Fibroblast of skin of left quadriceps (primary cell): ENCODE measurements around the gene SRRM4.
"Not testable (repeated sequence)": the region's sequence is repeated elsewhere in the genome, so short reads cannot be mapped to it uniquely, and the experiment has no call there.

ENCODE experiments used
- DNase-seq, 2 experiments: peaks; one replicate each; pipeline ENCODE4 v3.0.0-alpha.2; 2013; ENCODE audit warnings: low read depth in 2 of 2

The SRRM4 gene

GRCh38 chr12:118981285-118982211, at the start of gene SRRM4:
TSS of gene SRRM4 (plus strand) at chr12:118981541. CDS start at chr12:118981883, 342 bp downstream.
- DNase-seq = no peak

- no peak for DNase-seq
These were observed 35.1 kb upstream of the SRRM4 start for GRCh38 chr12:118946256-118946655.

GRCh38 chr12:118958520-118958919, 22.8 kb upstream of the SRRM4 start:
- DNase-seq = no peak

GRCh38 chr12:118959348-118959747, 22.0 kb upstream of the SRRM4 start:
- no peak for DNase-seq

- DNase-seq = no peak
These were observed 21.3 kb upstream of the SRRM4 start for GRCh38 chr12:118959985-118960560.

GRCh38 chr12:118960865-118961264, 20.5 kb upstream of the SRRM4 start:
- no peak for DNase-seq

GRCh38 chr12:118964988-118965387, 16.4 kb upstream of the SRRM4 start:
- DNase-seq = no peak

GRCh38 chr12:118970856-118971255, 10.5 kb upstream of the SRRM4 start:
- no peak for DNase-seq

GRCh38 chr12:118972982-118973381, 8.4 kb upstream of the SRRM4 start:
- DNase-seq = no peak

- DNase-seq = no peak
These were observed 1.5 kb upstream of the SRRM4 start for GRCh38 chr12:118979763-118980406.

GRCh38 chr12:118980407-118981014, 830 bp upstream of the SRRM4 start:
- DNase-seq = no peak

- no peak for DNase-seq
These were observed 961 bp downstream of the SRRM4 start for GRCh38 chr12:118982302-118982701.

- DNase-seq = no peak
These were observed 1.8 kb downstream of the SRRM4 start for GRCh38 chr12:118982984-118983761.

- DNase-seq = no peak
These were observed 3.0 kb downstream of the SRRM4 start for GRCh38 chr12:118984161-118984943.

- no peak for DNase-seq
These were observed 4.7 kb downstream of the SRRM4 start for GRCh38 chr12:118986050-118986449.

GRCh38 chr12:118999107-118999506, 17.8 kb downstream of the SRRM4 start:
- DNase-seq = no peak

- no peak for DNase-seq
These were observed 23.7 kb downstream of the SRRM4 start for GRCh38 chr12:119005085-119005484.

- DNase-seq = no peak
These were observed 24.6 kb downstream of the SRRM4 start for GRCh38 chr12:119005913-119006312.

- no peak for DNase-seq
These were observed 25.4 kb downstream of the SRRM4 start for GRCh38 chr12:119006746-119007145.

GRCh38 chr12:119008273-119008672, 26.9 kb downstream of the SRRM4 start:
- not testable (repeated sequence) for DNase-seq
